Left forelimb (tissue), 1 donor: ENCODE measurements around the gene IQSEC3.
"Not testable (repeated sequence)": the region's sequence is repeated elsewhere in the genome, so short reads cannot be mapped to it uniquely, and the experiment has no call there.

ENCODE experiments used
- DNase-seq: peaks from one replicate; pipeline ENCODE4 v3.0.0-alpha.2; 2018; ENCODE audit warnings: low spot score

The IQSEC3 gene

GRCh38 chr12:52902-53734 lies 13.4 kb upstream of the IQSEC3 start:
- DNase-seq = not testable (repeated sequence)

- peak; percentile 63 for DNase-seq
Measured at GRCh38 chr12:53735-54730, 12.5 kb upstream of the IQSEC3 start.

GRCh38 chr12:54750-55535 lies 11.6 kb upstream of the IQSEC3 start:
- peak; percentile 63 for DNase-seq

- peak; percentile 66 for DNase-seq
Measured at GRCh38 chr12:56683-57346, 9.8 kb upstream of the IQSEC3 start.

- DNase-seq = peak; percentile 57
Measured at GRCh38 chr12:57539-57938, 9.0 kb upstream of the IQSEC3 start.

- no peak for DNase-seq
Measured at GRCh38 chr12:58832-59231, 7.7 kb upstream of the IQSEC3 start.

GRCh38 chr12:61845-62244 lies 4.7 kb upstream of the IQSEC3 start:
- not testable (repeated sequence) for DNase-seq

DNA sequence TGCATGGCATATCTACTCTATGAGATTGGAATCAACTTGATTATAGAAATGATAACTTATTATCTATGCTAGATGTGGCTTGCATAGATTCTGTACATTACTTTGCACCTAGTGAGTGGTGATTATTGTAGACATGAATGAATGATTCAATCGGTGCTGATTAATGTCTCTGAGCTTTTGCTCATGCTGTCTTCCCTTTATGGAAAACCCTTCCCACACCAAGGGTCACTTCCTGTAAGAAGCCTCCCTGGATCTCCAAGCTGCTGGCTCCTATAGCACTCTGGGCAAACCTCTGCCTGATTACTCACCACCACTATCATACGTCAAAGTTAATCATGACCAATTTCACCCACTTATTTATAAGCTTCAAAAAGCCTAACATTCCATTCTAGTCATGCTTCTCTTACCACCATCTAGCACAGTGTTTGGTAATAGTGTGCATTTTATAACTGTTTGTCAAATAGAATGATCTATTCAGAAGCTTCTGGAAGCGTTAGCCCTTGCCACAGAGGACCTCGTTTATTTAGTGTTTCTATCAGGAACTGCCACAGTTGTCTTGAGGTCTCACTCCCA lies 990 bp upstream of the IQSEC3 start:
- DNase-seq = not testable (repeated sequence)

- DNase-seq = peak; percentile 74
Measured at GRCh38 chr12:66782-67504, 376 bp downstream of the IQSEC3 start.

GRCh38 chr12:69677-70076 lies 3.1 kb downstream of the IQSEC3 start:
- DNase-seq = peak; percentile 36

GRCh38 chr12:70541-70940 lies 4.0 kb downstream of the IQSEC3 start:
- DNase-seq = peak; percentile 30

- not testable (repeated sequence) for DNase-seq
Measured at GRCh38 chr12:72018-72417, 5.5 kb downstream of the IQSEC3 start.

- not testable (repeated sequence) for DNase-seq
Measured at GRCh38 chr12:74420-75190, 8.0 kb downstream of the IQSEC3 start.

DNA sequence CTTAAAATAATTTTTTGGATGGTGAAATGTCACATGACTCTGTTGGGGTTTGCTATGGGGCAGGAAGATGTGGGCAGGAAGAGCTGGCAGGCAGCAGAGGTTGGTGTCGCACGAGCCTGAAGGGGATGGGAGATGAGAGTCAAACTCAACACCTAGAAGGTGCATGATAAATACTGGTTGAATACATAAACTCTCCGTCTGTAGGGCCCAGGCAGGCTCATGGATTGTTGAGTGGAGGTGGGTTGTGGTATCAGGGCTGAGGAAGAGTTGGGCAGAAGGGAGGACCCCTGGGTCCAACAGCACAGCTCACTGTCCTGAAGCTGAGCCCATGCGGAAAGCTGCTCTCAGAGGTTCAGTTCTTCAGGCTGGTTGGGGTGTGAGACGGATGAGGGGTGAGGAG lies 9.0 kb downstream of the IQSEC3 start:
- not testable (repeated sequence) for DNase-seq

DNA sequence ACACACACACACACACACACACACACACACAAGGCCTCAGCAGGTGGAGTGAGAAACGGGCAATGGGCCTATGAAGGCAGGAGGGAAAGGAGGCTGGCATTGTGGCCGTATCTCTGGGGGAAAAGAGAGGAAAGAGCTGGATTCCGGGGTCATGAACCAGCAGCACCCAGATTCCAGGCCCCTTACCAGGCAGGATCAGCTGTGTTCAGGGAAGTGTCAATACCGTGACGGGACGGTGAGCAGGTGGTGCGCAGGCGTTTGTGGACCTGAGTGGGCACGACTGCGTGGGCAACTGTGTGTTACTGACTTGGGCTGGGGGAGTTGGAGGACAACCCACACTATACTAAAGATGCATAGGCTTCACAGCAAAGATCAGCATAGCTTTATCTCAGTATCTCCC lies 9.5 kb downstream of the IQSEC3 start:
- not testable (repeated sequence) for DNase-seq

- DNase-seq = not testable (repeated sequence)
Measured at GRCh38 chr12:76551-76950, 10.0 kb downstream of the IQSEC3 start.

GRCh38 chr12:77101-77719 lies 10.6 kb downstream of the IQSEC3 start:
- not testable (repeated sequence) for DNase-seq

DNA sequence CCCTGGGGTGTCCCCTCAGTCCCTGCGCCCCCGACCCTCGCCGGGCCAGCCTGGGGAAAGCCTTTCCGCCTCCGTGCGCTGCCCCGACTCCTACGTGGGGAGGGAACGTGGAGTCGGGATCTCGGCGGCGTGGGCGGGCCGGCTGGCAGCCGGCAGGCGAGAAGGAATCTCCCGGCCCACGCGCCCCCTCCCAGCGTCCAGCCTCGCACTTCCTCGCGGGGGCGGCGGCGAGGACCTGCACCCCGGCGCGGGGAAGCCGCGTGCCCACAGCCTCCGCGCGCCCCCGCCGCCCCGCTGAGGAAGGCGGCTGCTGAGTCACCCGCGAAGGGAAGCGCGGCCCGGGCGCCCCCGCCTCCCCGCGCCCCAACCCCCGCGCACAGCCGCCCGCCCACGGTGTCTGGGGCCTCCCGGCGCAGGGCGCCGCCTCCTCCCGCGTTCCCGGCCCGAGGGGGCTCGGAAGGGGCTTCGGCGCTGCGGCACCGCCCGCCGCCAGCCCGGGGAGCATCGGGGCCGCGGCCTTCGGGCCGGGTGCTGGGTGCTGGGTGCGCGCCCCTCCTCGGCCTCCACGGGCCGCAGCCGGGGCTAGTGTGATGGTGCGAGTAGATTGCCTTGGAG lies 11.3 kb downstream of the IQSEC3 start:
- DNase-seq = not testable (repeated sequence)

GRCh38 chr12:78981-79380 lies 12.4 kb downstream of the IQSEC3 start:
- DNase-seq = no peak
